Mammary microvascular endothelial cell (primary cell): ENCODE results near the gene OR2L5. TPM values are rescaled to one million over a fixed set of nuclear protein-coding genes. Genes with fewer than 3 reads are reported as not detected.

Experiments
- total RNA-seq: library from RNA; depleted of rRNA; stranded (reverse); fragments of >200 nt; gene quantifications from 2 replicates; pipeline ENCODE4 v1.2.3, GENCODE V29; 2015

OR2L5 gene, protein sequence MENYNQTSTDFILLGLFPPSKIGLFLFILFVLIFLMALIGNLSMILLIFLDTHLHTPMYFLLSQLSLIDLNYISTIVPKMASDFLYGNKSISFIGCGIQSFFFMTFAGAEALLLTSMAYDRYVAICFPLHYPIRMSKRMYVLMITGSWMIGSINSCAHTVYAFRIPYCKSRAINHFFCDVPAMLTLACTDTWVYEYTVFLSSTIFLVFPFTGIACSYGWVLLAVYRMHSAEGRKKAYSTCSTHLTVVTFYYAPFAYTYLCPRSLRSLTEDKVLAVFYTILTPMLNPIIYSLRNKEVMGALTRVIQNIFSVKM
- total RNA-seq: not detected in 2 replicates

DNA sequence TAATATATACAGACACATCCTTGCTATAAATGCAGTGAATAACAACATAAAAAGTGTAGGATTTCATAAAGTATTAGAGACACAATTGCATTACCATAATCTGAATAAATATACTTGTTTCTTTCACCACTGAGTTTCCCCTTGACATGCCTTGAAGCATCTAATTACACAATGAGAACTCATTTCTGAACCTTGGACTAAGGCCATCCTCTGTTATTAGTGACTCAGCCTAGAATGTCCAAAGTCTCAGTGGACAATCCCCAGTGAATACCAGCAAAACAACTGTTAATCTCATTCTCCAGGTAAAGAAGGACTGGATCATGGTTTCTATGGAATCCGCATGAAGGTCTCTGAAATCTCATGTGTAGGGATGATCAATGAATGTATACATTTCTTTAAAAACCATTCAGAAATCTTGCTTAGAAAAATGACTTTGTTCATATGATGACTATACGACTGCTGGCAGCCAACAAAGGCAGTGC, at the start of gene OR2L5:
Gene OR2L5, plus strand, starts transcription at position 432 of the 482 bp plus-strand sequence. CDS start 8,288 bp downstream, outside the sequence.

DNA sequence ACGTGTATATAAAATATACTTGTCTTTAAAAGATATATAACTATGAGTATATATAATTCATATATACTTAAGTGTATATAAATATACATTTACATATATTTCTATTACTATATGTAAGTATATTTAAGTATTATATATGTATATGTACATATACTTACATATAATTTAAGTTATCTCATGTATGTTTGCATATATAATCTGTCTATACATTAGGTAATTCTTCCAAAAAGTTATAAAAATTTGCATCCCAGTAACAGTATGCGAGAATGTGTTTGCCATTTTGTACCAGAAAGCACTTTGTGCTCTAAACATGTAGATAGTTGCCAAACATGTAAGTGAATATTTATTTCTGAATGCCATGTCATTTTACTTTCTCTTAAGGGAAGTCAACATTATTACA, 48.5 kb upstream of the OR2L5 start, which contains the start of gene OR2AK2:
Gene OR2AK2, plus strand, starts transcription at position 301 of the 400 bp plus-strand sequence. CDS start 144 bp downstream, outside the sequence.

DNA sequence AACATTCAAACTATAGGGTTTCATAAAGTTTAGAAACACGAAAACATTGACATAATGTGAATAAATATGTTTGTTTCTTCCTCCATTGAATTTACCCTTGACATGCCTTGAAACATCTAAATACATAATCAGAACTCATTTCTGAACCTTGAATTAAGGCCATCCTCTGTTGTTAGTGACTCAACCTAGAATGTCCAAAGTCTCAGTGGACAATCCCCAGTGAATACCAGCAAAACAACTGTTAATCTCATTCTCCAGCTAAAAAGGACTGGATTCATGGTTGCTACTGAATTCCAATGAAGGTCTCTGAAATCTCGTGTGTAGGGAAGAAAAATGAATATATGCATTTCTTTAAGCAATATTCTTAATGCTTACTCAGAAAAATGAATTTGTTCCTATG, 16.3 kb downstream of the OR2L5 start, which contains the start of gene OR2L2:
Gene OR2L2, plus strand, starts transcription at position 301 of the 400 bp plus-strand sequence. CDS start 8,198 bp downstream, outside the sequence.

DNA sequence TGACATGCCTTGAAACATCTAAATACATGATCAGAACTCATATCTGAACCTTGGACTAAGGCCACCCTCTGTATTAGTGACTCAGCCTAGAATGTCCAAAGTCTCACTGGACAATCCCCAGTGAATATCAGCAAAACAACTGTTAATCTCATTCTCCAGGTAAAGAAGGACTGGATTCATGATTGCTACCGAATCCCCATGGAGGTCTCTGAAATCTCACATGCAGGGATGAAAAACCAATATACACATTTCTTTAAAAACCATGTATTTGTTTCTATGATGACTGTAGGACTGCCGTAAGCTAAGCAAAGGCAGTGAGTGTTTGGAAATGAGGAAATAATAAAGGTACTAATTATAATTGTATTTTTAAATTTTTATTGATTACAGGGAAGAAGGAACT, 33.1 kb downstream of the OR2L5 start, which contains the start of gene OR2L3:
Gene OR2L3, plus strand, starts transcription at position 301 of the 400 bp plus-strand sequence. CDS start 13,846 bp downstream, outside the sequence.

Other genes starting within 250 kb of the OR2L5 start
- not detected in 2 replicates for gene OR14A16, start 189.5 kb upstream of the OR2L5 start, total RNA-seq
- gene OR11L1, start 171.8 kb upstream of the OR2L5 start, total RNA-seq: not detected in 2 replicates
- 0.33 and 0.34 TPM in 2 replicates for gene TRIM58, start 156.5 kb upstream of the OR2L5 start, total RNA-seq
- gene OR2W3, start 118.1 kb upstream of the OR2L5 start, total RNA-seq: not detected in 2 replicates
- gene OR2T8, start 93.4 kb upstream of the OR2L5 start, total RNA-seq: not detected in 2 replicates
- gene OR2AJ1, start 88.8 kb upstream of the OR2L5 start, total RNA-seq: not detected in 2 replicates
- not detected in 2 replicates for gene OR2L8, start 64.8 kb upstream of the OR2L5 start, total RNA-seq
- gene OR2AK2, start 48.4 kb upstream of the OR2L5 start, total RNA-seq: not detected in 2 replicates
- gene OR2L2, start 16.4 kb downstream of the OR2L5 start, total RNA-seq: not detected in 2 replicates
- gene OR2L3, start 33.2 kb downstream of the OR2L5 start, total RNA-seq: not detected in 2 replicates
- not detected in 2 replicates for gene OR2L13, start 81.5 kb downstream of the OR2L5 start, total RNA-seq
- gene OR2M5, start 131.5 kb downstream of the OR2L5 start, total RNA-seq: not detected in 2 replicates
- gene OR2M2, start 161.2 kb downstream of the OR2L5 start, total RNA-seq: not detected in 2 replicates
- not detected in 2 replicates for gene OR2M3, start 183.6 kb downstream of the OR2L5 start, total RNA-seq
- gene OR2M4, start 217.8 kb downstream of the OR2L5 start, total RNA-seq: not detected in 2 replicates